ENCODE measurements around the gene HOXD10.

GRCh38 chr2:176085861-176086771 is 30.5 kb upstream of the HOXD10 start:
- TF ChIP-seq, protein P1, sequence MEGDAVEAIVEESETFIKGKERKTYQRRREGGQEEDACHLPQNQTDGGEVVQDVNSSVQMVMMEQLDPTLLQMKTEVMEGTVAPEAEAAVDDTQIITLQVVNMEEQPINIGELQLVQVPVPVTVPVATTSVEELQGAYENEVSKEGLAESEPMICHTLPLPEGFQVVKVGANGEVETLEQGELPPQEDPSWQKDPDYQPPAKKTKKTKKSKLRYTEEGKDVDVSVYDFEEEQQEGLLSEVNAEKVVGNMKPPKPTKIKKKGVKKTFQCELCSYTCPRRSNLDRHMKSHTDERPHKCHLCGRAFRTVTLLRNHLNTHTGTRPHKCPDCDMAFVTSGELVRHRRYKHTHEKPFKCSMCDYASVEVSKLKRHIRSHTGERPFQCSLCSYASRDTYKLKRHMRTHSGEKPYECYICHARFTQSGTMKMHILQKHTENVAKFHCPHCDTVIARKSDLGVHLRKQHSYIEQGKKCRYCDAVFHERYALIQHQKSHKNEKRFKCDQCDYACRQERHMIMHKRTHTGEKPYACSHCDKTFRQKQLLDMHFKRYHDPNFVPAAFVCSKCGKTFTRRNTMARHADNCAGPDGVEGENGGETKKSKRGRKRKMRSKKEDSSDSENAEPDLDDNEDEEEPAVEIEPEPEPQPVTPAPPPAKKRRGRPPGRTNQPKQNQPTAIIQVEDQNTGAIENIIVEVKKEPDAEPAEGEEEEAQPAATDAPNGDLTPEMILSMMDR (IDR thresholded peaks at IDR 0.05) = peak; percentile 41 to 54 (median 46)
- TF ChIP-seq POLR2A (IDR thresholded peaks at IDR 0.05) (no peak), EP300 (IDR thresholded peaks at IDR 0.05) (no peak)
